DND-41 (cell line): ENCODE measurements around the gene TFCP2L1.

Experiments used
- ATAC-seq: fragments of 200-7000 bp; cut with Tn5 transposase; 3 replicates; pipeline ENCODE4 v1.9.1; 2021; ENCODE audit warnings: low read depth; ENCODE audit not compliant: insufficient read depth
- DNase-seq: peaks from one replicate; pipeline ENCODE4 v3.0.0-alpha.2; 2020
- H2AFZ ChIP-seq: 2 replicates; pipeline ENCODE4 v1.6.0; 2012; ENCODE audit warnings: low read depth, low read length
- H3K27ac ChIP-seq: 2 replicates; pipeline ENCODE4 v1.5.1; 2012; ENCODE audit warnings: low read length, inconsistent platforms
- H3K27me3 ChIP-seq: fragments of 200-600 bp; sonication (generic); 2 replicates; pipeline ENCODE4 v1.6.0; 2012; ENCODE audit warnings: low read length, mild to moderate bottlenecking, inconsistent platforms; ENCODE audit not compliant: insufficient read depth, poor library complexity
- H3K36me3 ChIP-seq: 2 replicates; pipeline ENCODE4 v1.5.1; 2012; ENCODE audit warnings: low read length, inconsistent platforms; ENCODE audit not compliant: insufficient read depth
- H3K4me1 ChIP-seq: 2 replicates; pipeline ENCODE4 v1.5.1; 2012; ENCODE audit warnings: mild to moderate bottlenecking, low read length; ENCODE audit not compliant: insufficient read depth
- H3K4me2 ChIP-seq: 2 replicates; pipeline ENCODE4 v1.6.0; 2012; ENCODE audit warnings: mild to moderate bottlenecking, moderate library complexity, low read length, inconsistent platforms; ENCODE audit not compliant: insufficient read depth
- H3K4me3 ChIP-seq, 2 experiments: fragments of 200-600 bp in 1 of 2; shearing (Covaris generic) in 1 of 2; 2 replicates each; pipeline ENCODE4 v1.5.1; 2012 to 2016; ENCODE audit warnings: inconsistent platforms in 2 of 2, low read length in 2 of 2, mild to moderate bottlenecking in 2 of 2, low read depth in 1 of 2, moderate library complexity in 1 of 2
- H3K79me2 ChIP-seq: 2 replicates; pipeline ENCODE4 v1.6.0; 2012; ENCODE audit warnings: low read length, inconsistent platforms; ENCODE audit not compliant: insufficient read depth
- H3K9ac ChIP-seq: 2 replicates; pipeline ENCODE4 v1.6.0; 2012; ENCODE audit warnings: low read depth, mild to moderate bottlenecking, inconsistent platforms, low read length, moderate library complexity
- H3K9me3 ChIP-seq: 2 replicates; pipeline ENCODE4 v1.5.1; 2012; ENCODE audit warnings: low read length, moderate library complexity, mild to moderate bottlenecking, inconsistent platforms; ENCODE audit not compliant: insufficient read depth, severe bottlenecking
- H4K20me1 ChIP-seq: 2 replicates; pipeline ENCODE4 v1.6.0; 2012; ENCODE audit warnings: low read length; ENCODE audit not compliant: insufficient read depth
- EZH2 ChIP-seq: IDR thresholded peaks from 3 replicates; pipeline ENCODE4 v1.6.1; 2012; ENCODE audit warnings: borderline replicate concordance, low read depth, mild to moderate bottlenecking, moderate library complexity, low read length, inconsistent platforms; ENCODE audit not compliant: severe bottlenecking
- TF ChIP-seq, protein P1 (sequence below): IDR thresholded peaks from 2 replicates; pipeline ENCODE4 v1.5.1; 2012; ENCODE audit warnings: borderline replicate concordance, low read length, moderate library complexity, mild to moderate bottlenecking; ENCODE audit not compliant: poor library complexity, severe bottlenecking; ENCODE audit errors: extremely low read depth

TFCP2L1 gene

DNA sequence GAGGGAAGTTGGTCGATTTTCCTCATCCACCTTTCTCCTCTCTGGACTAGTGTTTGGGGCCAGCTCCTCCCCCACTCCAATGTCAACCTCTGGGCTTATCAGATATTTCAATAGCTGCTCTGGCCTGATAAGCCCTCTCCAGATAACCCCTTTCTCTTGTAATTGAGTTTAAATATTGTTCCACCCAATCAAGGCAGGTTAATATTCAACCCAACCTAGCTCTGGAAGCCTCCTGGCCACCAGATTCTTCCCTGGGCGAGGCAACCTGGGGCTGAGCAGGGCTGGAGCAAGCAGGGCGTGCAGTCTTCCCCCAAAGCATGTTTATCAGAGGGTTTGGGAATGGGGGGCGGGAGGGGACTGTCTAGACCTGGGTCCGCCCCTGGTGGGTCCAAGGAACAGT, 73.8 kb downstream of the TFCP2L1 start:
- ATAC-seq, result no peak
- TF ChIP-seq, protein P1, sequence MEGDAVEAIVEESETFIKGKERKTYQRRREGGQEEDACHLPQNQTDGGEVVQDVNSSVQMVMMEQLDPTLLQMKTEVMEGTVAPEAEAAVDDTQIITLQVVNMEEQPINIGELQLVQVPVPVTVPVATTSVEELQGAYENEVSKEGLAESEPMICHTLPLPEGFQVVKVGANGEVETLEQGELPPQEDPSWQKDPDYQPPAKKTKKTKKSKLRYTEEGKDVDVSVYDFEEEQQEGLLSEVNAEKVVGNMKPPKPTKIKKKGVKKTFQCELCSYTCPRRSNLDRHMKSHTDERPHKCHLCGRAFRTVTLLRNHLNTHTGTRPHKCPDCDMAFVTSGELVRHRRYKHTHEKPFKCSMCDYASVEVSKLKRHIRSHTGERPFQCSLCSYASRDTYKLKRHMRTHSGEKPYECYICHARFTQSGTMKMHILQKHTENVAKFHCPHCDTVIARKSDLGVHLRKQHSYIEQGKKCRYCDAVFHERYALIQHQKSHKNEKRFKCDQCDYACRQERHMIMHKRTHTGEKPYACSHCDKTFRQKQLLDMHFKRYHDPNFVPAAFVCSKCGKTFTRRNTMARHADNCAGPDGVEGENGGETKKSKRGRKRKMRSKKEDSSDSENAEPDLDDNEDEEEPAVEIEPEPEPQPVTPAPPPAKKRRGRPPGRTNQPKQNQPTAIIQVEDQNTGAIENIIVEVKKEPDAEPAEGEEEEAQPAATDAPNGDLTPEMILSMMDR, result no peak
- TF ChIP-seq EZH2, result no peak
- H3K4me3 ChIP-seq, result no peak overlapping the region

DNA sequence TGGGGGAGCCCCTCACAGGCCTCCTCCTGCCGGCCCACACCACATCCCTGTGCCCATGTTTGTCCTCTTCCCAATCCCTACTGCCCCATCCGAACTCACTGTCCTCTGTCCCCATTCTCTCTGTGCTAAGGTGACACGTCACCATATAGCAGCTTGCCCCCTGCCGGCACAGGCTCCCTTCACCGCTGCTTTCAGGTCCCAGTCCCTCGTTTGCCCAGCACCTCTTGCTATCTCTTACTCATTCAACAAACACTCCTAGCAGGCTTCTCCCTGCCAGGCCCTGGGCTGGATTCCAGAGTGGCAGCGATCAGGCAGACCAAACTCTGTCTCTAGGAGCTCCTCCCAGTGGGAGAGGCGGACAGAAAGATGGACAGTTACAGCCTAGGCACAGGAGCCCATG, 74.3 kb downstream of the TFCP2L1 start:
- Histone ChIP-seq H3K4me1 (no peaks in the 10 kb centered on the region), H3K79me2 (no peaks in the 10 kb centered on the region), H3K4me2 (no peak overlapping the region), H2AFZ (no peak overlapping the region), H3K27me3 (peaks cover 1% of the 10 kb centered on the region), H3K9me3 (no peaks in the 10 kb centered on the region), H3K36me3 (no peaks in the 10 kb centered on the region), H3K4me3 (no peak overlapping the region), H3K9ac (no peak overlapping the region), H3K27ac (no peak overlapping the region), H4K20me1 (no peaks in the 10 kb centered on the region)
- no peak for DNase-seq
- no peak for ATAC-seq
- no peak for TF ChIP-seq EZH2
- TF ChIP-seq, protein P1, result no peak

More for the DNA sequence above, 73.8 kb downstream of the TFCP2L1 start:
- no peak overlapping the region for H3K9ac ChIP-seq
- DNase-seq, result no peak
- H3K79me2 ChIP-seq, result no peaks in the 10 kb centered on the region
- H3K27me3 ChIP-seq, result peaks cover 3% of the 10 kb centered on the region
- H2AFZ ChIP-seq, result no peak overlapping the region
- H4K20me1 ChIP-seq, result no peaks in the 10 kb centered on the region
- no peak overlapping the region for H3K27ac ChIP-seq
- no peaks in the 10 kb centered on the region for H3K36me3 ChIP-seq
- no peaks in the 10 kb centered on the region for H3K4me1 ChIP-seq
- no peaks in the 10 kb centered on the region for H3K9me3 ChIP-seq
- H3K4me2 ChIP-seq, result no peak overlapping the region

DNA sequence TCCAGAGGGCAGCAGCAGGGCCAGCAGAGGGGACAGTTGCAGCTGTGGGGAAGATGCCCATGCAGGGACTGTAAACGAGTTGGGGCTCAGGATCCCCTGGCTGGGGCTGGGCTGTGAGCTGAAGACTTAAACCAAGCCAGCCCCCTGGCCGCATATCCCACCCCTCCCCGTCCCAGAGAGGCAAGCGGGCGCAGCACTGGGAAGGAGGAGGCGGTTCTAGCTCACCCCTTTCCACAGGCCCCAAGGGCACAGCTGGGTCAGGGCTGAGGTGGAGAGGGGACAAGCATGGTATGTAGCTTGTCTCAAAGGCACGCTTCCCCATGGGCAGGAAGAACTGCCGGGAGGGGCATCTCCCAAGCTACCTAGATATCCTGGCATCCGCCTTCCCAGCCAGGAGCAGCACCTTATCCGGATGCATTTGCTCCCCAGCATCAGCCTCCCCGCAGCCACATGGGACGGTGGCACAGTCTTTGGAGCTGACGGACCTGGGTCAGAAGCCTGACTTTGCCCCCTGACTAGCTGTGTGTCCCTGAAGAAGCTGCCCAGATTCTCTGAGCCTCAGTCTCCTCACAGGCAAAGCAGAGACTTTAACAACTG, 75.9 kb downstream of the TFCP2L1 start:
- no peak for ATAC-seq

More for the DNA sequence above, 75.9 kb downstream of the TFCP2L1 start:
- Histone ChIP-seq H3K27ac (no peak overlapping the region), H3K9ac (no peak overlapping the region), H3K4me2 (no peak overlapping the region), H4K20me1 (no peaks in the 10 kb centered on the region), H3K27me3 (no peaks in the 10 kb centered on the region), H3K9me3 (no peaks in the 10 kb centered on the region), H3K4me1 (no peaks in the 10 kb centered on the region), H2AFZ (no peak overlapping the region), H3K4me3 (no peak overlapping the region), H3K36me3 (no peaks in the 10 kb centered on the region), H3K79me2 (no peaks in the 10 kb centered on the region)
- TF ChIP-seq, protein P1, result no peak
- TF ChIP-seq EZH2, result no peak
- DNase-seq, result no peak
